DMS53 treated with DMSO at 0.1 percent for 48 hours (cell line): ENCODE results near the gene GPATCH11.

Experiments used
- DNase-seq: peaks from one replicate; lab custom pipeline; 2025; ENCODE audit not compliant: unreplicated experiment; lab: John Stamatoyannopoulos, UW

GPATCH11 gene

GRCh38 chr2:37105150-37105549 is 20.8 kb downstream of the GPATCH11 start:
- DNase-seq, result no peak

- no peak for DNase-seq
Observed at GRCh38 chr2:37109523-37109922, 25.2 kb downstream of the GPATCH11 start.

DNA sequence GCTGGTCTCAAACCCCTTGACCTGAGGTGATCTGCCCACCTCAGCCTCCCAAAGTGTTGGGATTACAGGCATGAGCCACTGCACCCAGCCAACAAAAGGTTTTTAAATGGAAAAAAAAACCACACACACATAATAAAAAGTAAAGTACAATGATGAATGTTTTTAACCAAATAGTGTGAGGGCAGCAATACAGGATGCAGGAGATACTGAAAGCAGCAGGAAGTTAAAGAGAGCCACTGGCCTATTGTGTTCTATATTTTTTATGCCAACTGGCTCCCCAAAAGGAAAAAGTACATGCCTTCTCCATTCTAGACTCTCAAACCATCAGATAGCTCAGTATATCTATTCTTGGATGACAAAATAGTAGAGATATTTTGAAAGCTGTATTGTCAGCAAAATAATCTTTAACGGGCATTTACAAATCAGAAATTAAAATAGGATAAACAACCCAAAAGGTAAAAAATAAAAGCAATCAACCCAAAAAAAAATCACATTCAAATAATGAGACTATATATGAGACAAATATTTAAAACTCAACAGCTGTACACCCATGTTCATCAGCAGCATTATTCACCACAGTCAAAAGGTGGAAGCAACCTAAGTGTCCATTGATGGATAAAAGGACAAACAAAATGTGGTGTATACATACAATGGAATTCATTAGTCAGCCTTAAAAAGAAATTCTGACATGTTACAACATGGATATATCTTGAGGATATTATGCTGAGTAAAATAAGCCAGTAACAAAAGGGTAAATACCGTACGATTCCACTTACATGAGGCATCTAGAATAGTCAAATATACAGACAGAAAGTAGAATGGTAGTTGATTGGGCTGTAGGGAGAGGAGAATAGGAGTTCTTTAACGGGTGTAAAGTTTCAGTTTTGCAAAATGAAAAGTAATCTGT is 26.2 kb downstream of the GPATCH11 start:
- no peak for DNase-seq

DNA sequence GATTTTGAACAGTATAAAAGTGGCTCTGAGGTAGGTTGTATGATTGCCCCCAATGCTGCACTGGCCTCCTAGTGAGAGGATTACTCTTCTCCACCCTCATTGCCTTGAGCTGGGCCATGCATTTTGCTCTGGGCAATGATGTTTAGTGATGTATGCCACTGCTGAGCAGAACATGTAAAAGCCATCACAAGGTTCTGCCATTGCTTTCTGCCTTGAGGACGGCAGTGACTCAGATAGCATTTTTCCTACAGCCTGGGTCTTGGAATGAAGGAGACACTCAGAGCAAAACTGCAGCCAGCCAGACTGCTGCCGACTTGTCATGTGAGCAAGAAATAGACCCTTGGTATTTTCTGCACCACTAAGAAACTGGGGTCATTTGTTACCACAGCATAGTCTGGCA is 27.6 kb downstream of the GPATCH11 start:
- no peak for DNase-seq

DNA sequence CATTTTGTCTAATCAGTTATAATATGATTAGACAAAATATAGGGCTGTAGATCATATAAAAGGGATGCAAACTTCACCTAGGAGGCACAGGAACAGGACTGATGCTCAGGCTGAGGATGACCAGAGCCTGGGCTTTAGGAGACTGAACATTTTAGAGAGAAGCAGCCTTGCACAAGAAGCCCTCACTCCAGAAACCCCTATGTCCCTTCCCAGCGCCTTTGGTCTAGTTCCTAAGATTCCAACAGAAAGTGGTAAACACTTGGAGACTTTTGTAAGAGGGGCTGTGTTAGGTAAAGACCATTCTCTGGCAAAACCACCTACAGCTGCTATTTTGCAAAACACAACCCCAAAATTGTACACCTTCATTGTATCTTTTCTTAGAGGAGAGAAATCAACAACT is 33.2 kb downstream of the GPATCH11 start:
- DNase-seq, result no peak

DNA sequence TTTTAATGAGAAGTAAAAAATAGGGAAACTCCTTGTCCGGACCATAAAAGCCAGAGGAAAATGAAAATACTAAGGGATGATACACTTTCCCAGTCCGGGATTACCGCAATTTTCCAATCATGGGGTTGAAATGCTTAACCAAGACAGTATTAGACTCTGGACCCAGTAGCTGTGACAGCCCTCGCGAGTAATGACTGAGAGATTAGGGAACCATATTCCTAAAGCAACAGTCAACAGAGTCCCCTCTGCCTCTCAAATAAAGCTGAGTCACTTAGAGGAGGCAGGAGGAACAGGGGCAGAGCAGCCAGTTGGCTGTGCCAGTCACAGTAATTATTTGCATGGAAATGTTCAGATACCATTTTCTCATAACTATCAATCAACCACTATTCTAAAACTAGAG is 34.8 kb downstream of the GPATCH11 start:
- no peak for DNase-seq

- no peak for DNase-seq
Observed at GRCh38 chr2:37125416-37125815, 41.1 kb downstream of the GPATCH11 start.

DNA sequence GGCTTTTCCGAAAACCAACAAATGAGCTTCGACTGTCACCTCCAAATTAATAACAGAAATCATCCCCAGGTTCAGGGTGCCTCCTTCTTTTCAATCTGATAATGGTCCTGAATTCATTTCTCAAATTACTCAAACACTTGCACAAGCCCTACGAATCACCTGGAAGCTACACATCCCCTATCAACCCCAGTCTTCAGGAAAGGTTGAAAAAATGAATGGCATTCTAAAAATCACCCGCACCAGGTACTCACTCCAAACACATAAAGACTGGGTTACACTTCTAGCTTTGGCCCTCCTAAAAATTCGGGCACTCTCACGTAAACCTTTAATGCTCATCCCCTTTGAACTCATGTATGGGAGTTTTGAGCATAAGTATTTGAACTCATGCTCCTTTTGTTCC is 48.6 kb downstream of the GPATCH11 start:
- no peak for DNase-seq

DNA sequence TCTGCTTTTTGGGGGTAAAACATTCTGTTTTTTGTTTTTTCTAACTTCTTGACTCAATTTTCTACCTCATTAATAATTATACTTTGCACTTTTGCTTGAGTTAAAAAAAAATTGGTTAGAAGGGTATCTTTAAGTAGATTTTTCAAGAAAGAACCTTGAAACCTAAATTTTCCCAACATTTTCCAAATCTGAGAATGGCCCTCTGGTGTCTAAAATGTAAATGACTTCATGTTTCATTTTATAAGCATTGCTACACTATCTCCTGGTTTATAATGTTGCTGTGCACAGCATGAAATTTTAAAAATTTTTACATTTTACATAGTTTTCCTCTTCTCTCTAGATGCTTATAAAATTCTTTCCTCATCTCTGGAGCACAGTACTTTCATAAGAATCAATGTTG is 58.2 kb downstream of the GPATCH11 start:
- DNase-seq, result no peak

GRCh38 chr2:37143974-37144373 is 59.7 kb downstream of the GPATCH11 start:
- DNase-seq, result no peak

DNA sequence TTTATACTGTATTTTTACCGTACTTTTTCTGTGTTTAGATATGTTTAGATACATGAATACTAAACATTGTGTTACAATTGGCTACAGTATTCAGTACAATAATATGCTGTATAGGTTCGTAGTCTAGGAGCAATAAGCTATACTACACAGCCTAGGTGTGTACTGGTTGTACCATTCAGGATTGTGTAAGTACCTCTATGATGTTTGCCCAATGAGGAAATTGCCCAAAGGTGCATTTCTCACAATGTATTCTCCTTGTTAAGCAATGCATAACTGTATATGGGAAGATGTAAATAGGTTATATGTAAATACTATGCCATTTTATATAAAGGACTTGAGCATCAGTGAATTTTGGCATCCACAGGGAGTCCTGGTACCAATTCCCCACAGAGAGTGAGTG is 61.7 kb downstream of the GPATCH11 start:
- no peak for DNase-seq

GRCh38 chr2:37148325-37148724 is 64.0 kb downstream of the GPATCH11 start:
- no peak for DNase-seq
